K562 (cell line): ENCODE measurements around the gene ZNF692. TPM values are rescaled to one million over a fixed set of nuclear protein-coding genes. Genes with fewer than 3 reads are reported as not detected.

ENCODE experiments used
- ARHGAP35 ChIP-seq: fragments of 450-650 bp; IDR thresholded peaks from 2 replicates; pipeline ENCODE4 v1.6.1; 2018; ENCODE audit not compliant: partially characterized antibody
- CBFA2T3 ChIP-seq: fragments of 450-650 bp; IDR thresholded peaks from 2 replicates; pipeline ENCODE4 v1.6.1; 2017
- ETV5 ChIP-seq: sonication (generic); formaldehyde crosslinking; IDR thresholded peaks from 2 replicates; pipeline ENCODE4 v1.4.0; 2020; ENCODE audit warnings: low read depth, mild to moderate bottlenecking, missing genetic modification reagents
- GTF2A2 ChIP-seq: IDR thresholded peaks from 2 replicates; pipeline ENCODE4 v1.6.1; 2016; ENCODE audit warnings: mild to moderate bottlenecking, missing genetic modification characterization, missing compliant biosample characterization
- ILK ChIP-seq: fragments of 450-650 bp; IDR thresholded peaks from 2 replicates; pipeline ENCODE4 v1.6.1; 2016; ENCODE audit warnings: missing genetic modification characterization, low read depth, mild to moderate bottlenecking, missing compliant biosample characterization, moderate library complexity, borderline replicate concordance
- JUND ChIP-seq, 2 experiments: IDR thresholded peaks; 2 replicates in 1 of 2; 3 replicates in 1 of 2; pipeline ENCODE4 v1.6.1; 2011; ENCODE audit warnings: borderline replicate concordance in 2 of 2, low read depth in 2 of 2, low read length in 2 of 2, improper control_type of control experiment in 1 of 2, missing biosample characterization in 1 of 2, missing genetic modification characterization in 1 of 2, missing genetic modification reagents in 1 of 2
- MITF ChIP-seq: IDR thresholded peaks from 2 replicates; pipeline ENCODE4 v1.6.1; 2014; ENCODE audit warnings: antibody characterized with exemption
- NR4A1 ChIP-seq, 2 experiments: fragments of 250-450 bp in 1 of 2; fragments of 450-650 bp in 1 of 2; sonication (Bioruptor Pico) in 1 of 2; IDR thresholded peaks; 2 replicates each; pipeline versions ENCODE4 v1.4.0 to v1.6.1; 2016 to 2020; ENCODE audit warnings: mild to moderate bottlenecking in 2 of 2, missing compliant biosample characterization in 1 of 2, missing genetic modification characterization in 1 of 2, moderate library complexity in 1 of 2
- POLR2A ChIP-seq: fragments of 450-650 bp; conservative IDR thresholded peaks from 2 replicates; pipeline ENCODE4 v1.6.1; 2016
- RERE ChIP-seq: sonication (generic); formaldehyde crosslinking; IDR thresholded peaks from 2 replicates; pipeline ENCODE4 v1.8.0; 2023; ENCODE audit warnings: missing genetic modification reagents, mild to moderate bottlenecking, borderline replicate concordance
- ZNF174 ChIP-seq: fragments of 250-450 bp; sonication (Bioruptor Pico); IDR thresholded peaks from 2 replicates; pipeline ENCODE4 v1.4.0; 2020; ENCODE audit warnings: mild to moderate bottlenecking
- ZNF518B ChIP-seq: fragments of 250-450 bp; sonication (Bioruptor Pico); IDR thresholded peaks from 2 replicates; pipeline ENCODE4 v1.5.0; 2021; ENCODE audit warnings: mild to moderate bottlenecking, moderate library complexity
- ZNF76 ChIP-seq: fragments of 250-450 bp; sonication (Bioruptor Pico); IDR thresholded peaks from 2 replicates; pipeline ENCODE4 v1.4.0; 2020; ENCODE audit warnings: mild to moderate bottlenecking, moderate library complexity, borderline replicate concordance
- ZNF79 ChIP-seq: fragments of 250-450 bp; sonication (Bioruptor Pico); IDR thresholded peaks from 2 replicates; pipeline ENCODE4 v1.4.0; 2020; ENCODE audit warnings: low read depth, mild to moderate bottlenecking, moderate library complexity
- polyA plus RNA-seq, 8 experiments: library from polyadenylated mRNA; depleted of rRNA in 4 of 8; stranded (reverse) in 5 of 8; unstranded in 3 of 8; fragments of >200 nt; fragmentation: Nextera tagmentation in 2 of 8; fragmentation: Illumina TruSeq in 1 of 8; extraction: Ambion mirVana in 2 of 8; extraction: Trizol in 1 of 8; gene quantifications; 2 replicates each; pipeline versions ENCODE4 v1.2.1 to v1.2.3, GENCODE V29; 2011 to 2014; ENCODE audit warnings: inconsistent platforms in 1 of 8, missing spikeins in 1 of 8
- total RNA-seq, 7 experiments: library from RNA; depleted of rRNA in 6 of 7; stranded (reverse); fragments of >200 nt in 6 of 7; fragmentation: Illumina TruSeq in 2 of 7; extraction: Trizol in 2 of 7; gene quantifications; 2 replicates each; pipeline versions ENCODE4 v1.2.1 to v1.2.3, GENCODE V29; 2011 to 2021; ENCODE audit warnings: low replicate concordance in 1 of 7

The ZNF692 gene
- total and polyA plus RNA-seq, 9 of the 15 experiments (the other 6 are each of a cell fraction or from before 2014, with no cell fraction given) = 8.4 to 143 (median 55.9) TPM

- TF ChIP-seq RERE (CRISPR knock-in tag) (no peak), ZNF518B (CRISPR knock-in tag) (no peak), ZNF79 (CRISPR knock-in tag) (no peak), ARHGAP35 (no peak), CBFA2T3 (no peak), JUND (IDR thresholded peaks at IDR 0.05; ENCODE audit: borderline replicate concordance, low read depth, low read length) (peak; percentile 22; the same call in 1 of the 2 replicates), JUND (tag; IDR thresholded peaks at IDR 0.05; ENCODE audit: borderline replicate concordance, low read depth, low read length) (no peak; the same call in 2 of the 3 replicates), MITF (no peak), POLR2A (peak; percentile 71), ZNF76 (CRISPR knock-in tag) (no peak), GTF2A2 (tag) (no peak), NR4A1 (CRISPR knock-in tag; IDR thresholded peaks at IDR 0.05) (no peak), NR4A1 (tag; IDR thresholded peaks at IDR 0.05) (peak; percentile 55), ZNF174 (CRISPR knock-in tag) (no peak), ETV5 (peak; percentile 66; the same call in 1 of the 2 replicates), ILK (tag) (no peak)
Measured at GRCh38 chr1:248858096-248858890, 592 bp downstream of the ZNF692 start (continued).
